Mucosa of descending colon (tissue), 3 donors: Measurements from ENCODE around the gene DCAF4. TPM values are rescaled to one million over a fixed set of nuclear protein-coding genes. Genes with fewer than 3 reads are reported as not detected.
"Not testable (repeated sequence)": the region's sequence is repeated elsewhere in the genome, so short reads cannot be mapped to it uniquely, and the experiment has no call there.

Experiments
- ATAC-seq: fragments of 200-7000 bp; cut with Tn5 transposase; one replicate; pipeline ENCODE4 v1.9.1; 2020; ENCODE audit warnings: mild to moderate bottlenecking, moderate library complexity
- DNase-seq, 3 donors: peaks; one replicate each; pipeline ENCODE4 v3.0.0-alpha.2; 2020
- H3K36me3 ChIP-seq: fragments of 200-600 bp; one replicate; pipeline ENCODE4 v1.8.0; 2021; ENCODE audit warnings: low read depth, mild to moderate bottlenecking
- H3K4me1 ChIP-seq: fragments of 200-600 bp; one replicate; pipeline ENCODE4 v1.8.0; 2021; ENCODE audit warnings: low read depth, mild to moderate bottlenecking
- H3K4me3 ChIP-seq: fragments of 200-600 bp; one replicate; pipeline ENCODE4 v1.8.0; 2021; ENCODE audit warnings: mild to moderate bottlenecking
- H3K9me3 ChIP-seq: fragments of 200-600 bp; one replicate; pipeline ENCODE4 v1.8.0; 2021; ENCODE audit warnings: mild to moderate bottlenecking
- intact Hi-C, 2 donors: fragments of 100-400 bp; cut with DNase I in 1 of 2; cut with micrococcal nuclease in 1 of 2; formaldehyde crosslinking; loops; one replicate each; pipeline versions ENCODE4 v1.11.0 to v1.11.1; 2022; cut with DNase I, micrococcal nuclease
- total RNA-seq, 3 donors: library from RNA; stranded (reverse); fragmentation: NEBNext Ultra II Directional in 2 of 3; extraction: Animal tissue kit (Norgen Biotek cat#: 25700) in 2 of 3; gene quantifications; one replicate each; pipeline versions ENCODE4 v1.2.1 to v1.2.4, GENCODE V29; 2021 to 2023
- TF ChIP-seq, protein P1 (sequence below): fragments of 200-600 bp; IDR thresholded peaks from one replicate; pipeline ENCODE4 v1.8.0; 2022; ENCODE audit warnings: antibody characterized with exemption, mild to moderate bottlenecking
- donor health status: DM: no; HTN: no; CAD: no; lungs with moderate emphysema.
- donor health status: DM: no; HTN: no; CAD: no.
- donor health status: DM: no; HTN: yes; CAD: no.

DCAF4 gene
- total RNA-seq, 3 donors from 2014 or later, result 13.9 to 27.0 (median 15.7) TPM

DNA sequence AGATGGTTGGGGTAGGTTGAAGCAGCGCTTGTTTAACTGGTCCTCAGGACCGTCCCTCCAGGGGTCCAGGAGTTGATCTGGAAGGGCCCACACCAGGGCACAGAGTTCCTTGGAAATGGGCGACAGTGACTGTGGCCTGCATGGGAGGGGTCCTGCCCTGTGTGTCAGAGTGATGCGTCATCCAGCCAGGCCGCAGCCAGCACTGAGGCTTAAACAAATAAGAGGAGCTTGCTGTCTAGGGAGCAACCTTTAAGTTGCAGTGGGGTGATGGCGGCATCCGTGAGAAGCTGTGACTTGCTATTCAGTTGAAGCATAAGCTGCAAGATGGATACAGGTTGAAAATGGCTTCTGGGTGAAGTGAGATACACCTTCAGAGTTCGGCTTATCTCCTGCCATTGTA, 20.2 kb downstream of the DCAF4 start:
- DNase-seq (no peak), ATAC-seq (no peak)
- no peaks in the 10 kb centered on the region for H3K9me3 ChIP-seq
- intact Hi-C loops, result loop anchor here (5.0 kb wide), 1 partner anchor 429 kb away; no protein-coding TSS in a partner anchor
- TF ChIP-seq, protein P1, sequence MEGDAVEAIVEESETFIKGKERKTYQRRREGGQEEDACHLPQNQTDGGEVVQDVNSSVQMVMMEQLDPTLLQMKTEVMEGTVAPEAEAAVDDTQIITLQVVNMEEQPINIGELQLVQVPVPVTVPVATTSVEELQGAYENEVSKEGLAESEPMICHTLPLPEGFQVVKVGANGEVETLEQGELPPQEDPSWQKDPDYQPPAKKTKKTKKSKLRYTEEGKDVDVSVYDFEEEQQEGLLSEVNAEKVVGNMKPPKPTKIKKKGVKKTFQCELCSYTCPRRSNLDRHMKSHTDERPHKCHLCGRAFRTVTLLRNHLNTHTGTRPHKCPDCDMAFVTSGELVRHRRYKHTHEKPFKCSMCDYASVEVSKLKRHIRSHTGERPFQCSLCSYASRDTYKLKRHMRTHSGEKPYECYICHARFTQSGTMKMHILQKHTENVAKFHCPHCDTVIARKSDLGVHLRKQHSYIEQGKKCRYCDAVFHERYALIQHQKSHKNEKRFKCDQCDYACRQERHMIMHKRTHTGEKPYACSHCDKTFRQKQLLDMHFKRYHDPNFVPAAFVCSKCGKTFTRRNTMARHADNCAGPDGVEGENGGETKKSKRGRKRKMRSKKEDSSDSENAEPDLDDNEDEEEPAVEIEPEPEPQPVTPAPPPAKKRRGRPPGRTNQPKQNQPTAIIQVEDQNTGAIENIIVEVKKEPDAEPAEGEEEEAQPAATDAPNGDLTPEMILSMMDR, result no peak
- no peaks in the 10 kb centered on the region for H3K4me1 ChIP-seq
- H3K36me3 ChIP-seq, result no peaks in the 10 kb centered on the region
- H3K4me3 ChIP-seq, result no peak overlapping the region

DNA sequence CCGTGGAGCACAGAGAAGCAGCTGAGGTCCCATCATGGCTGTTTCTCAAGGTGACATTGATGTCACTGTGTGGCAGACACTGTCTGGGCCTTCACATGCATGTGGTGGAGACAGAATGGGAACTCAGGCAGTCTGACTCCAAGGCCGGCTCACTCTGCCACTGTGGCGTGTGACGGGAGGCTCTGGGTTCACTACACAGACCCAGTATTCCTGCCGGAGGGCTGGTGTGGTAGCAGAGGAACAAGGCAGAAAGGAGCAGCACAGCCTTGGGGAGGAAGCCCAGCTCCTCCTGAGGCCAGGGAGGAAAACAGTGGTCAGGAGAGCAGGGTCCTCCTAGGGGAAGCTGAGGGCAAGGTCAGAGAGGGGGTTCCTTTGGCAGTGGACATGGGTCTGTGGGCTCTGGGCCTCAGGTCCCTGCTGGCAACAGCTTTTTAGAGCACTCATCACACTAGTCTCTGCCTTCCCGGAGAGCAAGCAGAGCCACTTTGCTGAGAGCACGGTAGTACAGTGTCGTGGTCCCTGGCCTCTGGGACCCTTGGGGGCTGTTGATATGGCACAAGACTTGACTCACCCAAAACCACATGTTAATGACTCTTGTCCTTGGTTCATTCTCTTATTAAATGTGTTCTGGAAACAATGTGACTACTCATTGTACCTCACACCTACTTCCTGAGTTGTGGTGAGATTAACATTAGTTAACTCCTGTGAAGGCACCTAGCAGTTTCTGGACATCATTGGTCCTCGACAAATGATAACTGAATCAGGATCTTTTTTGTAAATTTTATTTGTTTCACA, 21.3 kb downstream of the DCAF4 start:
- Histone ChIP-seq H3K36me3 (no peaks in the 10 kb centered on the region), H3K9me3 (no peaks in the 10 kb centered on the region), H3K4me3 (no peak overlapping the region), H3K4me1 (no peaks in the 10 kb centered on the region)
- TF ChIP-seq, protein P1, result no peak
- DNase-seq (no peak), ATAC-seq (no peak)
- intact Hi-C loops, result loop anchor here (5.0 kb wide), 1 partner anchor 430 kb away; no protein-coding TSS in a partner anchor

DNA sequence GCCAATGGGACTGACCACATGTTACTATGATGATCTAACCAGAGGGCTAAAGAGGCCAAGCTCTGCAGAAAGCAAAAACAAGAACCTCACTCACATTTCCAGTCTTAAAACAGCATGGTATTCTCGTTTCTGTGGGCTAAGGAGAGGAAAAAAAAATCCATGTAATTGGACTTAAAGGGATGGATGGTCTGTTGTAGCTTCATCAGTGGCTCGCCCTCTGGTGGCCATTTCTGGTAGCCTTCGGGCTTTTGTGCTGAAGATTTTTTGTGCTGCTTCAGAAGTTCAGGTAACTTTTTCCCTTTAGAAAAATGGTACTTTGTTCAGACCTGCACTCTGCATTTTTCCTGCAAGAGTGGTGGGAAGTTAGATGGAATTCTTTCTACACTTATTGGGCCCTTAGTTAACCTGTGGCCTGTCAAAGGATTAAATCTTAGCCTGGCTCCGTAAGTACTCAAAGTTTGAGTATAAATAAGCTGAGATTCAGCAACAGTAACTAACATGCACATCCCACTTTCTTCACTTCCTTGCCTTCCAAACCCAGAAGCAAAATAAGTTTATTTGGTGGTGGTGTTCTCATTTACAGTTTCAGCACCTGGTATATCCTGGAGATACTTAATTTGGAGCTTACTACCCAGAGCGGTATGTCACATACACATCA, 22.3 kb downstream of the DCAF4 start:
- Histone ChIP-seq H3K9me3 (no peaks in the 10 kb centered on the region), H3K4me3 (no peak overlapping the region), H3K4me1 (no peaks in the 10 kb centered on the region), H3K36me3 (no peaks in the 10 kb centered on the region)
- peak in 2 of 3 donors; percentile 74 to 91 for DNase-seq
- ATAC-seq, result peak; percentile 74
- TF ChIP-seq, protein P1, result peak; percentile 87
- intact Hi-C loops, result loop anchor here (5.0 kb wide), 1 partner anchor 431 kb away; no protein-coding TSS in a partner anchor

DNA sequence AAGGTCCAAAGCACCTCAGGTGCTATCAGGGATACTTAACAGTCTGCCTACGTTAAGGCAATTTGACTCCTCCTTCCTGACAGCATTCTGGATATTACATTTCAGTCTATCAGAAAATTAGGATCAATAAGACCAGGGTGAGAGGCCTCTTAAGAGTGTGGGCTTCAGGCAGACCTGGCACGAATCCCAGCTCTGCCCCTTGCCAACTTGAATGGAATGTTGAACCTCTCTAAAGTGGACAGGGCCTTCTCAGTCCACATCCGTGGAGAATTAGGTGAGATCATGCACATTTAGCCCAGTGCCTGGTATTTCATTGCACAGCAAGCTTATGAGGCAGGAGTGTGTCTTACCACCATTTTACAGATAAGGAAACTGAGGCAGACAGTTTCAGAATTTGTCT, 25.9 kb downstream of the DCAF4 start:
- TF ChIP-seq, protein P1, result no peak
- no peaks in the 10 kb centered on the region for H3K36me3 ChIP-seq
- DNase-seq, result no peak
- intact Hi-C loops, result no loop called here
- H3K4me1 ChIP-seq, result no peaks in the 10 kb centered on the region
- no peak overlapping the region for H3K4me3 ChIP-seq
- H3K9me3 ChIP-seq, result no peaks in the 10 kb centered on the region
- no peak for ATAC-seq

DNA sequence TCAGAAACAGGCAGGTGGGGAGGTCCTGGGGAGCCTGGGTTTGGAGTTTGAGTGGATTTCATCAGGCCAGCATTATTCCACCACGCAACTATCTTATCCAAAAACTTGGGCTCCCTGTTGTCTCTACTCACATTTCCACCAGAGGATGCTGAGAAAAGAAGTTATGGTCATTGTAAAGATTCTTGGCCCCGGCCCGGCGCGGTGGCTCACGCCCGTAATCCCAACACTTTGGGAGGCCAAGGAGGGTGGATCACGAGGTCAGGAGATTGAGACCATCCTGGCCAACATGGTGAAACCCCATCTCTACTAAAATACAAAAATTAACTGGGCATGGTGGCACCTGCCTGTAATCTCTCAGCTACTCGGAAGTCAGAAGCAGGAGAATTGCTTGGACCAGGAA, 30.5 kb downstream of the DCAF4 start:
- H3K36me3 ChIP-seq, H3K4me3 ChIP-seq, H3K4me1 ChIP-seq, ATAC-seq, H3K9me3 ChIP-seq, intact Hi-C loops, DNase-seq: not testable (repeated sequence)

DNA sequence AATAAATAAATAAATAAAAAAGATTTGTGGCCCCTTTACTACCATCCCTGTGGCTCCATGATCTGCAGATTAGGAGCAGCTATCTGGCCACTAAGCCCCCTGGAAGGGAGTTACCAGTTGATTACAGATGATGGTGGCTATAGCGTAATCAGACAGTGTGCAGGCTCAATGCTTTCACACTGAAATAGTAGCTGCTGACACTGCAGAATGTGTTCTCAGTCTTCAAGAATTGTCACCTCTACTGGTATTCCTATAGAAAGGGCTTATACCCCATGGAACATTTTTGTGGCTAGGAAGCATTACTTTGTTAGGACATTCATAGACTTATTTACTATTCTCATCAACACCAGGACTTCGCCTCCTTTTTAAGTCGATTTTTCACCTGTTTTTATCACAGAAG, 30.9 kb downstream of the DCAF4 start:
- DNase-seq (no peak), ATAC-seq (no peak)
- TF ChIP-seq, protein P1, result no peak
- no peaks in the 10 kb centered on the region for H3K4me1 ChIP-seq
- H3K4me3 ChIP-seq, result no peak overlapping the region
- H3K9me3 ChIP-seq, result no peaks in the 10 kb centered on the region
- intact Hi-C loops, result no loop called here
- H3K36me3 ChIP-seq, result no peaks in the 10 kb centered on the region
